Measurements from ENCODE around the gene PKD1.
"Not testable (repeated sequence)": the region's sequence is repeated elsewhere in the genome, so short reads cannot be mapped to it uniquely, and the experiment has no call there.

DNA sequence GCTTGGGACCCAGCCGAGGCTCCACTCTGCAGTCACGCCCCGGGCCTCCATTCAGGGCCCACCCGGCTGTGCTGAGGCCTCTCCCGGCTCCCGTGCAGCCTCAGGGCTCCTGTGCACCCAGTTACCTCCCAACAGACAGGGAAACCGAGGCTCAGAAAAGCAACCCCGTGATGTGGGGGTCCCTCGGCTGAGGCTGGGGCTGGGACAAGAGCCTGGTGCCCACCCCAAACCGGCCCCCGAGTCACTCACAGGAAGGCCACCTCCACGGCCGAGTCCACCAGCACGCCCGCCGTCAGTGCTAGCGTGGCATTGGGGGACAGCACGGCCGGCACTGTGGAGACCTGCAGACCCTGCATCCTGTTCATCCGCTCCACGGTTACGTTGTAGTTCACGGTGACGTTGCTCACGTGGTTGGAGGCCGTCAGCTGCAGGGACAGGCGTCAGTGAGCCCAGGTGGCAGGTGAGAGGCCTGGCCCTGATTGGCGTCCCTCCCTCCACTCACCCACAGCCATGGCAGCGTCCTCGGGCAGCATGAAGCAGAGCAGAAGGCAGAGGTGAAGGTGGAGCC lies 23.1 kb downstream of the PKD1 start:
- TF ChIP-seq, protein P1, sequence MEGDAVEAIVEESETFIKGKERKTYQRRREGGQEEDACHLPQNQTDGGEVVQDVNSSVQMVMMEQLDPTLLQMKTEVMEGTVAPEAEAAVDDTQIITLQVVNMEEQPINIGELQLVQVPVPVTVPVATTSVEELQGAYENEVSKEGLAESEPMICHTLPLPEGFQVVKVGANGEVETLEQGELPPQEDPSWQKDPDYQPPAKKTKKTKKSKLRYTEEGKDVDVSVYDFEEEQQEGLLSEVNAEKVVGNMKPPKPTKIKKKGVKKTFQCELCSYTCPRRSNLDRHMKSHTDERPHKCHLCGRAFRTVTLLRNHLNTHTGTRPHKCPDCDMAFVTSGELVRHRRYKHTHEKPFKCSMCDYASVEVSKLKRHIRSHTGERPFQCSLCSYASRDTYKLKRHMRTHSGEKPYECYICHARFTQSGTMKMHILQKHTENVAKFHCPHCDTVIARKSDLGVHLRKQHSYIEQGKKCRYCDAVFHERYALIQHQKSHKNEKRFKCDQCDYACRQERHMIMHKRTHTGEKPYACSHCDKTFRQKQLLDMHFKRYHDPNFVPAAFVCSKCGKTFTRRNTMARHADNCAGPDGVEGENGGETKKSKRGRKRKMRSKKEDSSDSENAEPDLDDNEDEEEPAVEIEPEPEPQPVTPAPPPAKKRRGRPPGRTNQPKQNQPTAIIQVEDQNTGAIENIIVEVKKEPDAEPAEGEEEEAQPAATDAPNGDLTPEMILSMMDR (IDR thresholded peaks at IDR 0.05): not testable (repeated sequence)
- TF ChIP-seq EP300 (IDR thresholded peaks at IDR 0.05): not testable (repeated sequence)

All from suprapubic skin (tissue), 3 donors.